Stimulated activated CD8-positive, alpha-beta memory T cell treated with anti-CD3 and anti-CD28 coated beads, Interleukin-15, amount 100 ng/mL, for 4 hours (primary cell): ENCODE data around the gene ARHGAP25.

Experiments used
- DNase-seq, 2 donors: peaks; one replicate each; pipeline ENCODE4 v3.0.0-alpha.2; 2020; ENCODE audit warnings: low read depth in 2 of 2

Gene ARHGAP25

GRCh38 chr2:68742626-68743415, 8.2 kb downstream of the ARHGAP25 start:
- DNase-seq, result no peak

DNA sequence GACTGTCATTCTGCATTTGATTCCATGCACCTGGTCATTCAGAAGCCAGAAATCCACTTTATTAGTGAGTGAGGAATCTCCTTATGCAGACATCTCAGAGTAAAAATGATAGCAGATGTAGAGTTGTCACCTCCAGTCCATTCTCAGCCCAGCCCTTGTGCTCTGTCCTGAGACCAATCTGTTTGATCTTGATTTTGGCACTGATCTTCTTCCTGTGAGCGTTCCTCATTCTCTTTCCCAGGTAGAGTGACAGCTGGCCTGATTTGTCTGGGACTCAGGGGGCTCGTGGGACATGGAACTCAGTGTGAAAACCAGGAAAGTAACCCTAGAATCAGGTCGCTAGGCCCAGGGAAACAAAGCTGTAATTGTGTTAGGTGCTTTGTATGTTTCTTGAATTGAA, 8.9 kb downstream of the ARHGAP25 start:
- DNase-seq, result no peak

- no peak for DNase-seq
Observed at GRCh38 chr2:68744366-68744912, 9.8 kb downstream of the ARHGAP25 start.

DNA sequence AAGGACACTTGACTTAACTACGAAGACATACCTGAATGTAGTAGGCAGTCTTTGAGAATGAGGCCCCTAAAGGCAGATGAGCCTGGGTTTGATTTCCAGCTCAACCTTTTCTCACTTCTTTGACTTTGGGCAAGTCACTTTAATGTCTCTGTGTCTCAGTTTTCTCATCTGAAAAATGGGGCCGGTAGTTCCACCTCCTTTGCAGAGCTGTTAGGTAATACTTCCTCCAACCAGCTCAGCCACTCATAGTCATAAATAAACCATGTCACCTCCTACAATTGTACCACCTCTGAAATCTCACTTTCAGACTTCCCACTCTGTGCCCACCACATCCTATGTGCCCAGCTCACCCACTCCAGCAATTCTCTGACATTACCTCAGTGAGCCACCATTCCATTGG, 10.4 kb downstream of the ARHGAP25 start:
- no peak for DNase-seq

DNA sequence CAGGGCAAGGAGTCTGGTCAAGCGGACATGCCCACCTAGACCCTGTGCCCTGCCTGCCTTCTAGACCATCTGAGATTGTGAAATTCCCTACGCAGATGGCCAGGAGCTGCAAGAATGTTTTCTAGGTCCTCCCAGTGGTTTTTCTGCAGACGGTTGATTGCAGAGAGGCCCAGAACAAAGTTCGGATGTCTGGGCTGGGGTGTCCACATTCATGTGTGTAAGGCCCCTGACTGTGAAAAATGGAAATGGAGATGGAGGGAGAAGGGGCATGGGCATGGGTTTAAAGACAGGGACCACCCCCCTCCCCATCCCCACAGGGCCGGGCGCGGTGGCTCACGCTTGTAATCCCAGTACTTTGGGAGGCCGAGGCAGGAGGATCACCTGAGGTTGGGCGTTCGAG, 11.8 kb downstream of the ARHGAP25 start:
- DNase-seq, result no peak

GRCh38 chr2:68747413-68747812, 12.8 kb downstream of the ARHGAP25 start:
- no peak for DNase-seq

DNA sequence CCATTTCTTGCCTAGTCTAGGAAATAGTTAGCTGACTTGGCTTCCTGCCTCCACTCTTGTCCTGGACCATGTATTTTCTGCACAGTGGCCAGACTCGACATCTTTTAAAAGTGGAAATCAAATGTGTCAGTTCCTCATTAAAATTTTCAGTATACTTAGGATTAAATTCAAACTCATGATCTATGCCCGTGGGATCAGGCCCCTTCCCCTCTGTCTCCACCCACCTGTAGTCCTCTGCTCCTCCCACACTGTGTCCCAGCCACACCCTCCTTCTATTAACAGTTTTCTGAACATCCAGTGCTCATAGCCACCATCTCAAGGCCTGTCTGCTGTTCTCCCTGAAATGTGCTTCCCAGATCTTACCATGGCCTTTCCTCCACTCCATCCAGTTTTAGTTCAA, 13.3 kb downstream of the ARHGAP25 start:
- no peak for DNase-seq

GRCh38 chr2:68748568-68748967, 14.0 kb downstream of the ARHGAP25 start:
- DNase-seq, result no peak

- DNase-seq, result no peak
Observed at GRCh38 chr2:68749345-68749744, 14.7 kb downstream of the ARHGAP25 start.

GRCh38 chr2:68750592-68751396, 16.2 kb downstream of the ARHGAP25 start:
- DNase-seq, result no peak

DNA sequence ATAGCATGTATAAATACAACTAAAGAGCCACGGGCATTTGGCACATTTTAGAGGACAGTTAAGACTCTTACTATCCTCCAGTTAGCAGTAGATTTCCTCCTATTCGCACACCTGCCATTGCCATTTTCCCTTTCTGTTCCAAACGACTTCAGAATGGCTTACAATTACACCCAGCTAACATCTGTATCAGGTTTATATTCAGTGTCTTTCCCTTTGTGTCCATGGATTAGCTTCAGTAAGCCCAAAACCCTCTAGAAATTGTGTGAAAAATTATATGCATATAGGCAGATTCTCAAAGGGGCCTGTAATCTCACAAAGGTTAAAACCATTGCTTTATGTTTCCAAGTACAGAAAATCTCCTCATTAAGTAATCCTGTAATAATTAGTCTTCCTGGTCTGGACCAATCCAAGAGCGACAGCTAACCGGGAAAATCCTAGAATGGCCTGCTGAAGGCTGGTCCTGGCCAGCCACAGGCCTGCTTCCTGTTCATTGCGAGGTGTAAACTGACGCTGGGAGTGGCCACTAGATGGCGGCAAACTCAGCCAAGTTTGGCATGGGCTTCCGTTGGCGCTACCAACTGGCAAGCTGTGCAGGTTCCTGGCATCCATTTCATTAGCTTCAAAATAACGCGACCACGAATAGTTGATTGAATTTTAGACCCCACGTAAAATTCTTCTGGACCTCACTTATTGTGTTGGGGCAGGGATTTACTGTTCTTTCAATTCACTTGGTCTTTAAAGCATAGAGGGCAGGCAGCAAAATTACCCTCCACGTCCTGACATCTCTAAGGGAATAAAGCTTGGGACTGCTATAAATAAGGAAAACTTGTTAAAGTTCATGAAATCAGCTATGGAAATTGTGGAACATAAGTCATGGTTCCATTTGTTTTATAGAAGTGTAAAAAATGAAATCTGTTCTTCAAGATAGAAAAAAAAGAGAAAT, 17.1 kb downstream of the ARHGAP25 start:
- peak; percentile 73 to 78 for DNase-seq

DNA sequence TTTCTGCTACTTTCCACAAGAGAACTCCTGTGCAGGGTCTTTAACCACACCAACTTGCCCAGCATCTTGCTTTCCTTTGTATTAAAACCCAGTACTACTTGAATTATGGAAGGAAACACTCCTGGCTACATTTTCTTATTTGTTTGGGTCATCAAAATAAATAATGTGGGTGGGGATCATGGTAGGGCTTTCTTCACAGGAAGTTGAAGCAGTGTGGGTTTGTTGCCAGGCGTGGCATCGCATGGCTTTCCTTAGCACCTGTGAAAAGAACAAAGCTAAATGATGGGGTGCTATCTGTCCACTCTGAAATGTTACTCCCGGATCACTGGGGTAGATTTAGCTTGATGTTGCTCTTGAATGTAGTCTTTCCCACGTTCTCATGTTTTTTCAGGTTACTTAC, 18.7 kb downstream of the ARHGAP25 start:
- no peak for DNase-seq

DNA sequence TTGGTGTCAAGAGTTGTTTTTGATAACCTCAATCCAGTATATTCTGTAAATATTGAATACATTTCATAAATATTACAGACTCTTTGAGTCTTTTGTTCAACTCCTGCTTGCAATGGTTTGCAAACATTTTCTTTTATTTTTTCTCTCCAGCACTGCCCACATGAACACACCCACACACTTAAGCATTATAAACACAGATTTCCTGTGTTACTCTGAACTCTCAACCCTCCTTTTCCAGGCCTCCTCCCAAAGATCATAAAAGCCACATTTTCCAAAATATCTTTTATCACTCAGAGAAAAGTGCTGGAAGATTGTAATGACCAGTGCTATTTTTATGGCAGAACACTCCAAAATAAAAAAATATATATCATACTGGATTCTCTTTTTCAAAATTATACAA, 20.5 kb downstream of the ARHGAP25 start:
- DNase-seq, result no peak

GRCh38 chr2:68756178-68756577, 21.6 kb downstream of the ARHGAP25 start:
- DNase-seq, result no peak

DNA sequence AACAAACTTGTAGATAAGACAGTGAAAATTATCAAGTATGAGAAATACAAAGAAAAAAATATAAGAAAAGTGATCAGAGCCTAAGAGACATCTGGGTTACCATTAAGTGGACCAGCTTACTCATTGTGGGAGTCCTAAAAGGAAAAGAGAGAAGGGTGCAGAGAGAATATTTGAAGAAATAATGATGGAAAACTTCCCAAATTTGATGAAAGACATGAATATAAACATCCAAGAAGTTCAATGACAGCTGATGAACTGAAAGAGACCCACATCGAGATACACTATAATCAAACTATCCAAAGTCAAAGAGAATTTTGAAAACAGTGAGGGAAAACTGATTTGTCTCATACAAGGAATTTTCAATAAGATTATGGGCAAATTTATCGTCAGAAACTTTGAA, 22.5 kb downstream of the ARHGAP25 start:
- no peak for DNase-seq

DNA sequence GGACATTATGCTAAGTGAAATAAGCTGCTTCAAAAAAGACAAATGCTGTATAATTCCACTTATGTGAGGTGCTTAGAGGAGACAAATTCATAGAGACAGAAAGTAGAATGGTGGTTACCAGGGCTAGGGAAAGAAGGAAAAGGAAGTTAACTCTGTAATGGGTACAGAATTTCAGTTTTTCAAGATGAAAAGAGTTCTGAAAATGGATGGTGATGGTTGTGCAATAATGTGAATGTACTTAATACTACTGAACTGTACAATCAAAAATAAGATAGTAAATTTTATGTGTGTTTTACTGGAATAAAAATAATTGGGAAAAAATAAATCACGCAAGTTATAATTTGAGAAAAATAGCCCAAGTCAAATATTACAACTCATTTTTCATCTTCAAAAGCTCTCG, 27.5 kb downstream of the ARHGAP25 start:
- no peak for DNase-seq

GRCh38 chr2:68762665-68763064, 28.1 kb downstream of the ARHGAP25 start:
- no peak for DNase-seq

GRCh38 chr2:68764041-68764805, 29.6 kb downstream of the ARHGAP25 start:
- no peak for DNase-seq

- DNase-seq, result no peak
Observed at GRCh38 chr2:68764806-68765311, 30.2 kb downstream of the ARHGAP25 start.

GRCh38 chr2:68765739-68766375, 31.2 kb downstream of the ARHGAP25 start:
- no peak for DNase-seq
